Bronchial epithelial cell (primary cell): ENCODE results near the gene PROCR. TPM values are rescaled to one million over a fixed set of nuclear protein-coding genes. Genes with fewer than 3 reads are reported as not detected.
"Not testable (repeated sequence)": the region's sequence is repeated elsewhere in the genome, so short reads cannot be mapped to it uniquely, and the experiment has no call there.

Source experiments
- DNase-seq: peaks from one replicate; pipeline ENCODE4 v3.0.0-alpha.2; 2010; ENCODE audit warnings: low read depth
- FAIRE-seq: peaks from 2 replicates; lab custom pipeline; 2011; peaks lifted over from hg19 to GRCh38; lab: Jason Lieb, UNC
- H3K27me3 ChIP-seq: 2 replicates; pipeline ENCODE4 v1.5.1; 2011; ENCODE audit warnings: low read length; ENCODE audit not compliant: control insufficient read depth, insufficient read depth
- H3K36me3 ChIP-seq: 2 replicates; pipeline ENCODE4 v1.5.1; 2011; ENCODE audit warnings: low read length; ENCODE audit not compliant: control insufficient read depth, insufficient read depth
- H3K4me3 ChIP-seq: 2 replicates; pipeline ENCODE4 v1.5.1; 2011; ENCODE audit warnings: mild to moderate bottlenecking, low read depth, low read length, control low read depth
- CTCF ChIP-seq: IDR thresholded peaks from 2 replicates; pipeline ENCODE4 v1.5.1; 2011; ENCODE audit warnings: mild to moderate bottlenecking, moderate library complexity, low read length, control low read depth, inconsistent platforms; ENCODE audit not compliant: insufficient read depth, severe bottlenecking
- total RNA-seq: library from RNA; depleted of rRNA; stranded (reverse); fragments of >200 nt; gene quantifications from 2 replicates; pipeline ENCODE4 v1.2.1, GENCODE V29; 2014

Gene PROCR
- total RNA-seq, 1 donor from 2014 or later, result 127 TPM

GRCh38 chr20:35155936-35156335 is 15.9 kb upstream of the PROCR start:
- Histone ChIP-seq H3K27me3 (no peaks in the 10 kb centered on the region), H3K36me3 (no peaks in the 10 kb centered on the region), H3K4me3 (no peak overlapping the region)
- FAIRE-seq (no peak), DNase-seq (no peak)
- TF ChIP-seq CTCF, result no peak

- Histone ChIP-seq H3K36me3 (no peaks in the 10 kb centered on the region), H3K4me3 (no peak overlapping the region), H3K27me3 (no peaks in the 10 kb centered on the region)
- FAIRE-seq (no peak), DNase-seq (no peak)
- no peak for TF ChIP-seq CTCF
These were observed 14.9 kb upstream of the PROCR start for GRCh38 chr20:35156978-35157377.

GRCh38 chr20:35160341-35160740 is 11.5 kb upstream of the PROCR start:
- H3K36me3 ChIP-seq, FAIRE-seq, H3K27me3 ChIP-seq, H3K4me3 ChIP-seq, DNase-seq: not testable (repeated sequence)

GRCh38 chr20:35164531-35164930 is 7.3 kb upstream of the PROCR start:
- not testable (repeated sequence) for H3K4me3 ChIP-seq, H3K36me3 ChIP-seq, DNase-seq, H3K27me3 ChIP-seq, FAIRE-seq

GRCh38 chr20:35165221-35166185 is 6.4 kb upstream of the PROCR start:
- Histone ChIP-seq H3K36me3 (no peaks in the 10 kb centered on the region), H3K4me3 (no peak overlapping the region), H3K27me3 (no peaks in the 10 kb centered on the region)
- no peak for TF ChIP-seq CTCF
- DNase-seq (no peak), FAIRE-seq (no peak)

- Histone ChIP-seq H3K36me3 (no peaks in the 10 kb centered on the region), H3K27me3 (no peaks in the 10 kb centered on the region), H3K4me3 (no peak overlapping the region)
- no peak for FAIRE-seq
- no peak for TF ChIP-seq CTCF
- DNase-seq, result no peak
These were observed 5.5 kb upstream of the PROCR start for GRCh38 chr20:35166242-35166830.
